ENCODE measurements around the gene SLC66A3.

Gene SLC66A3

GRCh38 chr2:11177871-11178690 is 22.8 kb downstream of the SLC66A3 start:
- no peak for TF ChIP-seq PAX5 (IDR thresholded peaks at IDR 0.05; ENCODE audit: insufficient read depth, low read length, severe bottlenecking)
- TF ChIP-seq POLR2A (IDR thresholded peaks at IDR 0.05; ENCODE audit: low read depth, low read length): no peak
- no peak for TF ChIP-seq POLR2AphosphoS5 (IDR thresholded peaks at IDR 0.05; ENCODE audit: low read depth, low read length)
- no peak for TF ChIP-seq POU2F2 (IDR thresholded peaks at IDR 0.05; ENCODE audit: low read depth, low read length)
- TF ChIP-seq TAF1 (IDR thresholded peaks at IDR 0.05; ENCODE audit: low read depth, low read length): no peak
- TF ChIP-seq SPI1 (IDR thresholded peaks at IDR 0.05; ENCODE audit: low read depth, low read length): no peak
- FAIRE-seq (no peak), DNase-seq (ENCODE audit: insufficient read length, low spot score) (no peak)

- no peak for FAIRE-seq
- DNase-seq (ENCODE audit: insufficient read length, low spot score): no peak
Observed at GRCh38 chr2:11179196-11179595, 23.9 kb downstream of the SLC66A3 start.

GRCh38 chr2:11179899-11180298 is 24.6 kb downstream of the SLC66A3 start:
- DNase-seq (ENCODE audit: insufficient read length, low spot score) (no peak), FAIRE-seq (no peak)
- TF ChIP-seq POU2F2 (IDR thresholded peaks at IDR 0.05; ENCODE audit: low read depth, low read length) (no peak), TAF1 (IDR thresholded peaks at IDR 0.05; ENCODE audit: low read depth, low read length) (no peak), POLR2A (IDR thresholded peaks at IDR 0.05; ENCODE audit: low read depth, low read length) (no peak), SPI1 (IDR thresholded peaks at IDR 0.05; ENCODE audit: low read depth, low read length) (no peak), POLR2AphosphoS5 (IDR thresholded peaks at IDR 0.05; ENCODE audit: low read depth, low read length) (no peak), PAX5 (IDR thresholded peaks at IDR 0.05; ENCODE audit: insufficient read depth, low read length, severe bottlenecking) (no peak)

More at GRCh38 chr2:11179196-11179595, 23.9 kb downstream of the SLC66A3 start:
- TF ChIP-seq POLR2AphosphoS5 (IDR thresholded peaks at IDR 0.05; ENCODE audit: low read depth, low read length): no peak
- TF ChIP-seq SPI1 (IDR thresholded peaks at IDR 0.05; ENCODE audit: low read depth, low read length): no peak
- TF ChIP-seq TAF1 (IDR thresholded peaks at IDR 0.05; ENCODE audit: low read depth, low read length): no peak
- TF ChIP-seq POLR2A (IDR thresholded peaks at IDR 0.05; ENCODE audit: low read depth, low read length): no peak
- no peak for TF ChIP-seq PAX5 (IDR thresholded peaks at IDR 0.05; ENCODE audit: insufficient read depth, low read length, severe bottlenecking)
- TF ChIP-seq POU2F2 (IDR thresholded peaks at IDR 0.05; ENCODE audit: low read depth, low read length): no peak

- FAIRE-seq (no peak), DNase-seq (ENCODE audit: insufficient read length, low spot score) (no peak)
- TF ChIP-seq SPI1 (IDR thresholded peaks at IDR 0.05; ENCODE audit: low read depth, low read length) (no peak), POLR2A (IDR thresholded peaks at IDR 0.05; ENCODE audit: low read depth, low read length) (no peak), POLR2AphosphoS5 (IDR thresholded peaks at IDR 0.05; ENCODE audit: low read depth, low read length) (no peak), PAX5 (IDR thresholded peaks at IDR 0.05; ENCODE audit: insufficient read depth, low read length, severe bottlenecking) (no peak), TAF1 (IDR thresholded peaks at IDR 0.05; ENCODE audit: low read depth, low read length) (no peak), POU2F2 (IDR thresholded peaks at IDR 0.05; ENCODE audit: low read depth, low read length) (no peak)
Observed at GRCh38 chr2:11180653-11181052, 25.4 kb downstream of the SLC66A3 start.

- FAIRE-seq: no peak
Observed at GRCh38 chr2:11182951-11183350, 27.7 kb downstream of the SLC66A3 start.

GRCh38 chr2:11186145-11186544 is 30.9 kb downstream of the SLC66A3 start:
- TF ChIP-seq PAX5 (IDR thresholded peaks at IDR 0.05; ENCODE audit: insufficient read depth, low read length, severe bottlenecking) (no peak), TAF1 (IDR thresholded peaks at IDR 0.05; ENCODE audit: low read depth, low read length) (no peak), POLR2A (IDR thresholded peaks at IDR 0.05; ENCODE audit: low read depth, low read length) (no peak), POU2F2 (IDR thresholded peaks at IDR 0.05; ENCODE audit: low read depth, low read length) (no peak), SPI1 (IDR thresholded peaks at IDR 0.05; ENCODE audit: low read depth, low read length) (no peak), POLR2AphosphoS5 (IDR thresholded peaks at IDR 0.05; ENCODE audit: low read depth, low read length) (no peak)
- FAIRE-seq (no peak), DNase-seq (ENCODE audit: insufficient read length, low spot score) (no peak)

More at GRCh38 chr2:11182951-11183350, 27.7 kb downstream of the SLC66A3 start:
- TF ChIP-seq PAX5 (IDR thresholded peaks at IDR 0.05; ENCODE audit: insufficient read depth, low read length, severe bottlenecking): no peak
- no peak for TF ChIP-seq POLR2AphosphoS5 (IDR thresholded peaks at IDR 0.05; ENCODE audit: low read depth, low read length)
- no peak for TF ChIP-seq TAF1 (IDR thresholded peaks at IDR 0.05; ENCODE audit: low read depth, low read length)
- TF ChIP-seq POU2F2 (IDR thresholded peaks at IDR 0.05; ENCODE audit: low read depth, low read length): no peak
- DNase-seq (ENCODE audit: insufficient read length, low spot score): no peak

GRCh38 chr2:11187083-11187619 is 31.9 kb downstream of the SLC66A3 start:
- FAIRE-seq: peak; percentile 57

GRCh38 chr2:11187731-11188130 is 32.5 kb downstream of the SLC66A3 start:
- DNase-seq (ENCODE audit: insufficient read length, low spot score): no peak
- FAIRE-seq: no peak
- TF ChIP-seq TAF1 (IDR thresholded peaks at IDR 0.05; ENCODE audit: low read depth, low read length) (no peak), SPI1 (IDR thresholded peaks at IDR 0.05; ENCODE audit: low read depth, low read length) (no peak), POU2F2 (IDR thresholded peaks at IDR 0.05; ENCODE audit: low read depth, low read length) (no peak), PAX5 (IDR thresholded peaks at IDR 0.05; ENCODE audit: insufficient read depth, low read length, severe bottlenecking) (no peak), POLR2A (IDR thresholded peaks at IDR 0.05; ENCODE audit: low read depth, low read length) (no peak), POLR2AphosphoS5 (IDR thresholded peaks at IDR 0.05; ENCODE audit: low read depth, low read length) (no peak)

More at GRCh38 chr2:11187083-11187619, 31.9 kb downstream of the SLC66A3 start:
- TF ChIP-seq POLR2AphosphoS5 (IDR thresholded peaks at IDR 0.05; ENCODE audit: low read depth, low read length): no peak
- TF ChIP-seq PAX5 (IDR thresholded peaks at IDR 0.05; ENCODE audit: insufficient read depth, low read length, severe bottlenecking): no peak
- no peak for TF ChIP-seq SPI1 (IDR thresholded peaks at IDR 0.05; ENCODE audit: low read depth, low read length)
- no peak for TF ChIP-seq POU2F2 (IDR thresholded peaks at IDR 0.05; ENCODE audit: low read depth, low read length)
- TF ChIP-seq POLR2A (IDR thresholded peaks at IDR 0.05; ENCODE audit: low read depth, low read length): no peak
- TF ChIP-seq TAF1 (IDR thresholded peaks at IDR 0.05; ENCODE audit: low read depth, low read length): no peak
- no peak for DNase-seq (ENCODE audit: insufficient read length, low spot score)

- FAIRE-seq: no peak
- TF ChIP-seq POLR2A (IDR thresholded peaks at IDR 0.05; ENCODE audit: low read depth, low read length): no peak
- no peak for TF ChIP-seq POU2F2 (IDR thresholded peaks at IDR 0.05; ENCODE audit: low read depth, low read length)
- TF ChIP-seq POLR2AphosphoS5 (IDR thresholded peaks at IDR 0.05; ENCODE audit: low read depth, low read length): no peak
- no peak for TF ChIP-seq SPI1 (IDR thresholded peaks at IDR 0.05; ENCODE audit: low read depth, low read length)
- no peak for TF ChIP-seq TAF1 (IDR thresholded peaks at IDR 0.05; ENCODE audit: low read depth, low read length)
- no peak for TF ChIP-seq PAX5 (IDR thresholded peaks at IDR 0.05; ENCODE audit: insufficient read depth, low read length, severe bottlenecking)
- DNase-seq (ENCODE audit: insufficient read length, low spot score): no peak
Observed at GRCh38 chr2:11196246-11196645, 41.0 kb downstream of the SLC66A3 start.
